Neuronal stem cell (in vitro differentiated cells): Measurements from ENCODE around the gene IL1RN.

Experiments
- DNase-seq: peaks from one replicate; pipeline ENCODE4 v3.0.0-alpha.2; 2013; ENCODE audit warnings: low spot score
- H2AFZ ChIP-seq: one replicate; pipeline ENCODE4 v1.6.1; 2013; ENCODE audit warnings: mild to moderate bottlenecking, low read length, inconsistent platforms
- H2AK5ac ChIP-seq: 2 replicates; pipeline ENCODE4 v1.6.1; 2013; ENCODE audit warnings: low read depth, mild to moderate bottlenecking, inconsistent platforms, low read length, moderate library complexity, mixed read lengths
- H2BK120ac ChIP-seq: 2 replicates; pipeline ENCODE4 v1.6.1; 2013; ENCODE audit warnings: low read depth, mild to moderate bottlenecking, inconsistent platforms, low read length, moderate library complexity, mixed read lengths
- H2BK12ac ChIP-seq: one replicate; pipeline ENCODE4 v1.6.1; 2013; ENCODE audit warnings: low read length, inconsistent platforms
- H2BK15ac ChIP-seq: 2 replicates; pipeline ENCODE4 v1.6.1; 2013; ENCODE audit warnings: mild to moderate bottlenecking, low read length, inconsistent platforms, mixed read lengths
- H2BK5ac ChIP-seq: one replicate; pipeline ENCODE4 v1.6.1; 2013; ENCODE audit warnings: inconsistent platforms, mild to moderate bottlenecking, low read length, moderate library complexity
- H3K14ac ChIP-seq: one replicate; pipeline ENCODE4 v1.6.1; 2013; ENCODE audit warnings: low read length, inconsistent platforms
- H3K18ac ChIP-seq: 2 replicates; pipeline ENCODE4 v1.6.1; 2013; ENCODE audit warnings: low read length, inconsistent platforms
- H3K23ac ChIP-seq: 2 replicates; pipeline ENCODE4 v1.6.1; 2013; ENCODE audit warnings: low read depth, mild to moderate bottlenecking, mixed read lengths, low read length, inconsistent platforms; ENCODE audit not compliant: poor library complexity
- H3K27ac ChIP-seq: replicated peaks from 3 replicates; pipeline ENCODE4 v1.5.1; 2013; ENCODE audit warnings: low read length, inconsistent platforms
- H3K27me3 ChIP-seq, 3 experiments: 2 replicates each; pipeline ENCODE4 v1.6.1; 2013; ENCODE audit warnings: low read length in 3 of 3, mild to moderate bottlenecking in 2 of 3, inconsistent platforms in 1 of 3, low read depth in 1 of 3, mixed read lengths in 1 of 3, moderate library complexity in 1 of 3; ENCODE audit not compliant: control insufficient read depth in 3 of 3, insufficient read depth in 3 of 3
- H3K36me3 ChIP-seq, 2 donors: replicated peaks in 1 of 2; 2 replicates each; pipeline ENCODE4 v1.6.1; 2013; ENCODE audit warnings: low read length in 2 of 2; ENCODE audit not compliant: control insufficient read depth in 2 of 2, insufficient read depth in 2 of 2
- H3K4ac ChIP-seq: 2 replicates; pipeline ENCODE4 v1.6.1; 2013; ENCODE audit warnings: inconsistent platforms, mild to moderate bottlenecking, low read length, moderate library complexity
- H3K4me1 ChIP-seq, 2 donors: 1 replicate in 1 of 2; 2 replicates in 1 of 2; pipeline ENCODE4 v1.6.1; 2013; ENCODE audit warnings: low read length in 2 of 2, low read depth in 1 of 2; ENCODE audit not compliant: control insufficient read depth in 2 of 2, insufficient read depth in 1 of 2
- H3K4me2 ChIP-seq: one replicate; pipeline ENCODE4 v1.6.1; 2013; ENCODE audit warnings: mild to moderate bottlenecking, low read length, inconsistent platforms; ENCODE audit not compliant: insufficient read depth, poor library complexity, severe bottlenecking
- H3K4me3 ChIP-seq, 2 donors: 2 replicates each; pipeline ENCODE4 v1.5.1; 2013; ENCODE audit warnings: low read length in 2 of 2, mild to moderate bottlenecking in 2 of 2, inconsistent platforms in 1 of 2, moderate library complexity in 1 of 2
- H3K79me1 ChIP-seq: one replicate; pipeline ENCODE4 v1.6.1; 2013; ENCODE audit warnings: low read depth, mild to moderate bottlenecking, inconsistent platforms, low read length, moderate library complexity
- H3K9ac ChIP-seq: one replicate; pipeline ENCODE4 v1.6.1; 2013; ENCODE audit warnings: mild to moderate bottlenecking, low read depth, low read length, inconsistent platforms; ENCODE audit not compliant: poor library complexity
- H3K9me3 ChIP-seq, 2 donors: replicated peaks in 1 of 2; 2 replicates each; pipeline versions ENCODE3 to v1.6.1; 2013; ENCODE audit warnings: low read length in 2 of 2, mild to moderate bottlenecking in 2 of 2, inconsistent platforms in 1 of 2, low read depth in 1 of 2, mixed read lengths in 1 of 2, moderate library complexity in 1 of 2; ENCODE audit not compliant: control insufficient read depth in 2 of 2, insufficient read depth in 1 of 2
- H4K8ac ChIP-seq: one replicate; pipeline ENCODE4 v1.6.1; 2013; ENCODE audit warnings: low read depth, mild to moderate bottlenecking, inconsistent platforms, low read length, moderate library complexity
- H4K91ac ChIP-seq: one replicate; pipeline ENCODE4 v1.6.1; 2013; ENCODE audit warnings: low read length, low read depth, mild to moderate bottlenecking, inconsistent platforms; ENCODE audit not compliant: poor library complexity
- WGBS, 2 donors: extraction: QIAGEN DNeasy Blood & Tissue Kit; methylation state at CpG; one replicate each; pipeline ENCODE4 v1.1.7; 2013; ENCODE audit warnings: missing lambda C conversion rate in 2 of 2, mixed read lengths in 1 of 2; ENCODE audit not compliant: insufficient read length in 2 of 2, insufficient replicate concordance in 1 of 2; ENCODE audit errors: extremely low coverage in 2 of 2; 5-methylcytosine and 5-hydroxymethylcytosine counted together

The IL1RN gene

GRCh38 chr2:113137827-113138226, 10.4 kb downstream of the IL1RN start:
- H2BK15ac ChIP-seq: no peak overlapping the region

GRCh38 chr2:113138428-113139322, 11.3 kb downstream of the IL1RN start:
- Histone ChIP-seq H4K8ac (no peak overlapping the region), H2BK15ac (no peak overlapping the region), H2AFZ (peak overlapping the region; percentile 50), H2BK120ac (no peak overlapping the region), H2BK12ac (no peak overlapping the region), H2AK5ac (no peak overlapping the region), H3K9me3 (no peaks in the 10 kb centered on the region), H3K4me3 (no peak overlapping the region), H3K27me3 (peaks cover 0 to 23% (median 0%) of the 10 kb centered on the region in 3 experiments), H3K18ac (no peak overlapping the region), H3K4me1 (no peaks in the 10 kb centered on the region), H3K4me2 (no peak overlapping the region), H2BK5ac (no peak overlapping the region), H3K79me1 (no peaks in the 10 kb centered on the region), H3K23ac (no peak overlapping the region), H3K4ac (no peak overlapping the region), H3K36me3 (no peaks in the 10 kb centered on the region), H3K27ac (no peak overlapping the region), H3K9ac (no peak overlapping the region), H4K91ac (no peak overlapping the region), H3K14ac (no peak overlapping the region)
- WGBS, 2 donors: no CpG with 5 or more reads among the region's 13 CpGs
- peak; percentile 79 for DNase-seq

More at GRCh38 chr2:113137827-113138226, 10.4 kb downstream of the IL1RN start:
- H3K27ac ChIP-seq: no peak overlapping the region
- no peak overlapping the region for H3K4me2 ChIP-seq
- no peaks in the 10 kb centered on the region for H3K4me1 ChIP-seq
- H3K4me3 ChIP-seq: no peak overlapping the region
- no peak overlapping the region for H3K4ac ChIP-seq
- H3K27me3 ChIP-seq: peaks cover 0 to 24% (median 0%) of the 10 kb centered on the region in 3 experiments
- H3K9ac ChIP-seq: no peak overlapping the region
- H2BK120ac ChIP-seq: no peak overlapping the region
- H4K8ac ChIP-seq: no peak overlapping the region
- H2BK5ac ChIP-seq: no peak overlapping the region
- no peak overlapping the region for H3K23ac ChIP-seq
- H2AK5ac ChIP-seq: no peak overlapping the region
- H3K9me3 ChIP-seq: no peaks in the 10 kb centered on the region
- H3K14ac ChIP-seq: no peak overlapping the region
- no peak overlapping the region for H2AFZ ChIP-seq
- H4K91ac ChIP-seq: no peak overlapping the region
- no CpG with 5 or more reads among the region's 1 CpG for WGBS, 2 donors
- no peak for DNase-seq
- no peaks in the 10 kb centered on the region for H3K36me3 ChIP-seq
- H3K79me1 ChIP-seq: no peaks in the 10 kb centered on the region
- H3K18ac ChIP-seq: no peak overlapping the region
- no peak overlapping the region for H2BK12ac ChIP-seq

GRCh38 chr2:113141451-113141850, 14.1 kb downstream of the IL1RN start:
- H3K4me2 ChIP-seq: no peak overlapping the region
- no peak for DNase-seq
- H3K27me3 ChIP-seq: peaks cover 0 to 7% (median 0%) of the 10 kb centered on the region in 3 experiments
- no peaks in the 10 kb centered on the region for H3K79me1 ChIP-seq
- no peak overlapping the region for H2AFZ ChIP-seq
- no peaks in the 10 kb centered on the region for H3K9me3 ChIP-seq
- no peak overlapping the region for H2AK5ac ChIP-seq
- no peak overlapping the region for H3K4me3 ChIP-seq
- no peaks in the 10 kb centered on the region for H3K36me3 ChIP-seq
- no peaks in the 10 kb centered on the region for H3K4me1 ChIP-seq
- H4K8ac ChIP-seq: no peak overlapping the region
- no peak overlapping the region for H3K9ac ChIP-seq
- H2BK15ac ChIP-seq: no peak overlapping the region
- H4K91ac ChIP-seq: no peak overlapping the region
- H3K27ac ChIP-seq: no peak overlapping the region
- H3K23ac ChIP-seq: no peak overlapping the region
- H3K14ac ChIP-seq: no peak overlapping the region
- H3K4ac ChIP-seq: no peak overlapping the region
- no peak overlapping the region for H2BK12ac ChIP-seq
- H3K18ac ChIP-seq: no peak overlapping the region
- no peak overlapping the region for H2BK5ac ChIP-seq
- H2BK120ac ChIP-seq: no peak overlapping the region
- no CpG with 5 or more reads among the region's 6 CpGs for WGBS, 2 donors

GRCh38 chr2:113142290-113142689, 14.9 kb downstream of the IL1RN start:
- Histone ChIP-seq H3K27ac (no peak overlapping the region), H3K79me1 (no peaks in the 10 kb centered on the region), H3K14ac (no peak overlapping the region), H2BK15ac (no peak overlapping the region), H2AFZ (no peak overlapping the region), H3K36me3 (no peaks in the 10 kb centered on the region), H3K27me3 (peaks cover 0 to 7% (median 0%) of the 10 kb centered on the region in 3 experiments), H3K4ac (no peak overlapping the region), H3K23ac (no peak overlapping the region), H2BK12ac (no peak overlapping the region), H3K4me2 (no peak overlapping the region), H3K4me1 (no peaks in the 10 kb centered on the region), H3K9ac (no peak overlapping the region), H2BK120ac (no peak overlapping the region), H4K8ac (no peak overlapping the region), H2BK5ac (no peak overlapping the region), H4K91ac (no peak overlapping the region), H3K4me3 (no peak overlapping the region), H3K9me3 (no peaks in the 10 kb centered on the region), H2AK5ac (no peak overlapping the region), H3K18ac (no peak overlapping the region)
- no peak for DNase-seq
- WGBS, 2 donors: no CpG with 5 or more reads among the region's 2 CpGs
